Measurements from ENCODE around the gene SLC5A11. TPM values are rescaled to one million over a fixed set of nuclear protein-coding genes. Genes with fewer than 3 reads are reported as not detected.
"Not testable (repeated sequence)": the region's sequence is repeated elsewhere in the genome, so short reads cannot be mapped to it uniquely, and the experiment has no call there.

Gene SLC5A11
- total RNA-seq, 1 experiment from 2014 or later: not detected

DNA sequence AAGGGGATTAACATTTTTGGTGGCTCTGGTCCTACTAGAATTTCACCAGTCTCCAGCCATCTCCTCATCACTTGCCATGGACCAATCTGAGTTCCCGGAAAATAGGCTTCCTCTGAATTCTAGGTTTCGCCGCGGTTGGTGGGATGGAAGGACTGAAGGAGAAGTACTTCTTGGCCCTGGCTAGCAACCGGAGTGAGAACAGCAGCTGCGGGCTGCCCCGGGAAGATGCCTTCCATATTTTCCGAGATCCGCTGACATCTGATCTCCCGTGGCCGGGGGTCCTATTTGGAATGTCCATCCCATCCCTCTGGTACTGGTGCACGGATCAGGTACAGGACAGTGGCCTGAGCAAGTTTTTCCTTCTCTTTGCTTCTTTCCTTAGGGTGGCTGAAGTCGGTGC, 45.0 kb downstream of the SLC5A11 start:
- BruUV-seq (replicated peaks): no TSS peak
- no peak for TF ChIP-seq EZH2 (IDR thresholded peaks at IDR 0.05; ENCODE audit: borderline replicate concordance, low read depth, low read length, poor library complexity, severe bottlenecking)
- TF ChIP-seq, protein P1, sequence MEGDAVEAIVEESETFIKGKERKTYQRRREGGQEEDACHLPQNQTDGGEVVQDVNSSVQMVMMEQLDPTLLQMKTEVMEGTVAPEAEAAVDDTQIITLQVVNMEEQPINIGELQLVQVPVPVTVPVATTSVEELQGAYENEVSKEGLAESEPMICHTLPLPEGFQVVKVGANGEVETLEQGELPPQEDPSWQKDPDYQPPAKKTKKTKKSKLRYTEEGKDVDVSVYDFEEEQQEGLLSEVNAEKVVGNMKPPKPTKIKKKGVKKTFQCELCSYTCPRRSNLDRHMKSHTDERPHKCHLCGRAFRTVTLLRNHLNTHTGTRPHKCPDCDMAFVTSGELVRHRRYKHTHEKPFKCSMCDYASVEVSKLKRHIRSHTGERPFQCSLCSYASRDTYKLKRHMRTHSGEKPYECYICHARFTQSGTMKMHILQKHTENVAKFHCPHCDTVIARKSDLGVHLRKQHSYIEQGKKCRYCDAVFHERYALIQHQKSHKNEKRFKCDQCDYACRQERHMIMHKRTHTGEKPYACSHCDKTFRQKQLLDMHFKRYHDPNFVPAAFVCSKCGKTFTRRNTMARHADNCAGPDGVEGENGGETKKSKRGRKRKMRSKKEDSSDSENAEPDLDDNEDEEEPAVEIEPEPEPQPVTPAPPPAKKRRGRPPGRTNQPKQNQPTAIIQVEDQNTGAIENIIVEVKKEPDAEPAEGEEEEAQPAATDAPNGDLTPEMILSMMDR (conservative IDR thresholded peaks at IDR 0.05; ENCODE audit: low read depth, low read length): no peak
- Histone ChIP-seq H3K36me3 (ENCODE audit: insufficient read depth, low read length, poor library complexity, severe bottlenecking) (no peaks in the 10 kb centered on the region), H3K4me3 (ENCODE audit: low read depth, low read length, poor library complexity, severe bottlenecking) (no peak overlapping the region), H3K9me3 (ENCODE audit: low read depth, low read length, poor library complexity, severe bottlenecking) (no peaks in the 10 kb centered on the region), H3K27ac (ENCODE audit: low read depth, low read length, poor library complexity, severe bottlenecking) (no peak overlapping the region), H3K27me3 (replicated peaks; ENCODE audit: insufficient read depth, low read depth, low read length, poor library complexity) (no peaks in the 10 kb centered on the region), H3K4me1 (ENCODE audit: insufficient read depth, low read length, poor library complexity, severe bottlenecking) (no peaks in the 10 kb centered on the region)
- DNase-seq (ENCODE audit: low spot score): no peak
- CTCF ChIA-PET: no interaction called here
- intact Hi-C loops (cut with micrococcal nuclease; ENCODE audit: unreplicated experiment): no loop called here
- POLR2A ChIA-PET (ENCODE audit: low non-redundant PET): no interaction called here

DNA sequence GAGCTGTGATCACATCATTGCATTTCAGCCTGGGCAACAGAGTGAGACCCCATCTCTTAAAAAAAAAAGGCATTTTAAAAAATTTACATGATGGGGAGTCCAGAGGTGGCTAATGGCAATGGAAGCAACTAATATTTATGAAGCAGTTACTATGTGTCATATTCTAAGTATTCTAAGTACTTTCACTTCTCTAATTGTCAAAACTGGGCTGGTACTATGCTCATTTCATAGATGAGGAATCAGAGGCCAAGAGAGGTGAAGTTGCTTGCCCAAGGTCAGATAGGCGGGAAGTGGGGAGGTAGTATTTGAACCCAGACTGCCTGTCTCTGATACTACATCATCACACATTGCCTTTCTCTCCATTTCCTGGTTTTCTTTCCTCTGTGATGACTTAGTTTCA, 50.7 kb downstream of the SLC5A11 start:
- CTCF ChIA-PET: no interaction called here
- no TSS peak for BruUV-seq (replicated peaks)
- Histone ChIP-seq H3K4me1 (ENCODE audit: insufficient read depth, low read length, poor library complexity, severe bottlenecking) (no peaks in the 10 kb centered on the region), H3K27me3 (replicated peaks; ENCODE audit: insufficient read depth, low read depth, low read length, poor library complexity) (no peaks in the 10 kb centered on the region), H3K27ac (ENCODE audit: low read depth, low read length, poor library complexity, severe bottlenecking) (no peak overlapping the region), H3K9me3 (ENCODE audit: low read depth, low read length, poor library complexity, severe bottlenecking) (no peaks in the 10 kb centered on the region), H3K4me3 (ENCODE audit: low read depth, low read length, poor library complexity, severe bottlenecking) (no peak overlapping the region), H3K36me3 (ENCODE audit: insufficient read depth, low read length, poor library complexity, severe bottlenecking) (no peaks in the 10 kb centered on the region)
- no peak for DNase-seq (ENCODE audit: low spot score)
- POLR2A ChIA-PET (ENCODE audit: low non-redundant PET): no interaction called here
- intact Hi-C loops (cut with micrococcal nuclease; ENCODE audit: unreplicated experiment): no loop called here
- no peak for TF ChIP-seq EZH2 (IDR thresholded peaks at IDR 0.05; ENCODE audit: borderline replicate concordance, low read depth, low read length, poor library complexity, severe bottlenecking)
- TF ChIP-seq, protein P1 (conservative IDR thresholded peaks at IDR 0.05; ENCODE audit: low read depth, low read length): no peak

DNA sequence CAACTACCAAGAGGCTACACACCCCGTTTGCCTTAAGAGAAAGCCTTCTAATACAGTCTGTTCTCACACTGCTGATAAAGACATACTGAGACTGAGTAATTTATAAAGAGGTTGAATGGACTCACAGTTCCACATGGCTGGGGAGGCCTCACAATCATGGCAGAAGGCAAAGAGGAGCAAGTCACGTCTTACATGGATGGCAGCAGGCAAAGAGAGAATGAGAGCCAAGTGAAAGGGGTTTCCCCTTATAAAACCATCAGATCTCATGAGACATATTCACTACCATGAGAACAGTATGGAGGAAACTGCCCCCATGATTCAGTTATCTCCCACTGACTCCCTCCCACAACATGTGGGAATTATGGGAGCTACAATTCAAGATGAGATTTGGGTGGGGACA, 51.8 kb downstream of the SLC5A11 start:
- DNase-seq (ENCODE audit: low spot score); H3K27me3 ChIP-seq (replicated peaks; ENCODE audit: insufficient read depth, low read depth, low read length, poor library complexity); H3K27ac ChIP-seq (ENCODE audit: low read depth, low read length, poor library complexity, severe bottlenecking); H3K9me3 ChIP-seq (ENCODE audit: low read depth, low read length, poor library complexity, severe bottlenecking); BruUV-seq (replicated peaks); H3K4me3 ChIP-seq (ENCODE audit: low read depth, low read length, poor library complexity, severe bottlenecking); intact Hi-C loops (cut with micrococcal nuclease; ENCODE audit: unreplicated experiment); H3K4me1 ChIP-seq (ENCODE audit: insufficient read depth, low read length, poor library complexity, severe bottlenecking); H3K36me3 ChIP-seq (ENCODE audit: insufficient read depth, low read length, poor library complexity, severe bottlenecking); POLR2A ChIA-PET (ENCODE audit: low non-redundant PET); CTCF ChIA-PET: not testable (repeated sequence)

DNA sequence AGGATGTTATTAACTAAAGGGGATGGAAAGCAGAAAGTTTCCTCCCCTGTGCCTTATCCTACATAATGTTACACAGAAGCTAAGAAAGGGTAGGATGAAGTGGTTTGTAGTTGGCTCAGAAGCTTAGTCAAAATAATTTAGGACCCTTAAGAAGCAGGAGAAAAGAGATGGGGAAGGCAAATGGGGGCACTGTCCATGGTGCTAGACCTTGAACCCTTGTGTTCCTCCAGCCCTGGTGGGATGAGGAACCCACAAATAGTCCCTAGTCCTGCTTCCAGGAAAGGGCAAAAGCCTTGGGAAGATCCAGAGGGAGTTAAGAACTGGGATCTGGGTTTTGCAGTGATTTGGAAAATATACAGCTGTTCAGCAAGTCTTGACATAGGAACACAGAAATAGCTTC, 54.5 kb downstream of the SLC5A11 start:
- ChIA-PET POLR2A (ENCODE audit: low non-redundant PET) (no interaction called here), CTCF (no interaction called here)
- Histone ChIP-seq H3K9me3 (ENCODE audit: low read depth, low read length, poor library complexity, severe bottlenecking) (no peaks in the 10 kb centered on the region), H3K27ac (ENCODE audit: low read depth, low read length, poor library complexity, severe bottlenecking) (no peak overlapping the region), H3K36me3 (ENCODE audit: insufficient read depth, low read length, poor library complexity, severe bottlenecking) (no peaks in the 10 kb centered on the region), H3K4me1 (ENCODE audit: insufficient read depth, low read length, poor library complexity, severe bottlenecking) (no peaks in the 10 kb centered on the region), H3K27me3 (replicated peaks; ENCODE audit: insufficient read depth, low read depth, low read length, poor library complexity) (no peaks in the 10 kb centered on the region), H3K4me3 (ENCODE audit: low read depth, low read length, poor library complexity, severe bottlenecking) (no peak overlapping the region)
- intact Hi-C loops (cut with micrococcal nuclease; ENCODE audit: unreplicated experiment): no loop called here
- BruUV-seq (replicated peaks): no TSS peak
- TF ChIP-seq EZH2 (IDR thresholded peaks at IDR 0.05; ENCODE audit: borderline replicate concordance, low read depth, low read length, poor library complexity, severe bottlenecking): no peak
- TF ChIP-seq, protein P1 (conservative IDR thresholded peaks at IDR 0.05; ENCODE audit: low read depth, low read length): no peak
- no peak for DNase-seq (ENCODE audit: low spot score)
